Panc1 (cell line): ENCODE data around the gene CNDP1. TPM values are rescaled to one million over a fixed set of nuclear protein-coding genes. Genes with fewer than 3 reads are reported as not detected.

Source experiments
- ATAC-seq: fragments of 200-7000 bp; cut with Tn5 transposase; 2 replicates; pipeline ENCODE4 v1.9.1; 2020; ENCODE audit warnings: mild to moderate bottlenecking, moderate library complexity
- BruUV-seq: library from RNA; stranded (reverse); fragments of 400-500 nt; replicated peaks from 2 replicates; lab custom pipeline; 2021; lab: Mats Ljungman, UMichigan
- CTCF ChIA-PET: fragments of 300-600 bp; sonication (Branson Sonifier 250); formaldehyde crosslinking; loops from one replicate; lab custom pipeline; 2022; ENCODE audit warnings: antibody characterized with exemption; lab: Charles Lee
- POLR2A ChIA-PET: fragments of 300-600 bp; sonication (Branson Sonifier 250); formaldehyde crosslinking; loops from one replicate; lab custom pipeline; 2022; ENCODE audit warnings: antibody characterized with exemption; lab: Charles Lee
- DNase-seq: peaks from one replicate; pipeline ENCODE4 v3.0.0-alpha.2; 2010; ENCODE audit warnings: low read depth, low spot score
- H3K27ac ChIP-seq: 2 replicates; pipeline ENCODE4 v1.5.1; 2011; ENCODE audit warnings: mild to moderate bottlenecking, low read length, inconsistent platforms
- H3K27me3 ChIP-seq: fragments of 200-500 bp; sonication (Bioruptor generic); 2 replicates; pipeline ENCODE4 v1.6.0; 2014; ENCODE audit warnings: low read length, inconsistent platforms; ENCODE audit not compliant: control insufficient read depth, insufficient read depth
- H3K36me3 ChIP-seq: fragments of 200-500 bp; sonication (Bioruptor generic); 2 replicates; pipeline ENCODE4 v1.5.1; 2014; ENCODE audit warnings: inconsistent platforms, mild to moderate bottlenecking, low read length, moderate library complexity; ENCODE audit not compliant: control insufficient read depth, insufficient read depth
- H3K4me1 ChIP-seq: 2 replicates; pipeline ENCODE4 v1.5.1; 2011; ENCODE audit warnings: inconsistent platforms, mild to moderate bottlenecking, low read length, moderate library complexity; ENCODE audit not compliant: control insufficient read depth, insufficient read depth
- H3K4me3 ChIP-seq, 2 experiments: 2 replicates each; pipeline ENCODE4 v1.5.1; 2011 to 2012; ENCODE audit warnings: low read depth in 2 of 2, low read length in 2 of 2, mild to moderate bottlenecking in 2 of 2, inconsistent platforms in 1 of 2, moderate library complexity in 1 of 2
- H3K9me3 ChIP-seq: fragments of 200-500 bp; sonication (Bioruptor generic); 2 replicates; pipeline ENCODE4 v1.5.1; 2014; ENCODE audit warnings: low read depth, mild to moderate bottlenecking, inconsistent platforms, low read length, moderate library complexity; ENCODE audit not compliant: control insufficient read depth, insufficient read depth
- CTCF ChIP-seq: fragments of 450-650 bp; IDR thresholded peaks from 2 replicates; pipeline ENCODE4 v1.5.1; 2017; ENCODE audit warnings: mild to moderate bottlenecking
- POLR2AphosphoS5 ChIP-seq: IDR thresholded peaks from 2 replicates; pipeline ENCODE4 v1.6.1; 2012; ENCODE audit warnings: mild to moderate bottlenecking, low read depth, low read length, moderate library complexity
- REST ChIP-seq, 2 experiments: IDR thresholded peaks; 2 replicates each; pipeline ENCODE4 v1.6.1; 2011 to 2012; ENCODE audit warnings: low read depth in 2 of 2, control low read depth in 1 of 2, low read length in 1 of 2, mild to moderate bottlenecking in 1 of 2, moderate library complexity in 1 of 2; ENCODE audit not compliant: insufficient read depth in 1 of 2
- SIN3A ChIP-seq: IDR thresholded peaks from 2 replicates; pipeline ENCODE4 v1.6.1; 2012; ENCODE audit warnings: low read depth, mild to moderate bottlenecking, low read length, moderate library complexity, borderline replicate concordance; ENCODE audit not compliant: insufficient read depth
- TCF7L2 ChIP-seq: IDR thresholded peaks from 2 replicates; pipeline ENCODE4 v1.6.1; 2011; ENCODE audit warnings: mild to moderate bottlenecking, low read depth, low read length, inconsistent platforms
- in situ Hi-C: cut with HindIII; loops from 2 replicates; pipeline ENCODE4 v1.10.0; 2016; ENCODE audit warnings: low sequenced_read_pairs, low pct_unique_long_range_greater_than_20kb
- intact Hi-C: fragments of 100-400 bp; cut with micrococcal nuclease; formaldehyde crosslinking; loops from one replicate; pipeline ENCODE4 v1.10.0; 2022; ENCODE audit not compliant: unreplicated experiment
- total RNA-seq: library from RNA; stranded (reverse); gene quantifications from one replicate; pipeline ENCODE4 v1.2.1, GENCODE V29; 2021; ENCODE audit not compliant: unreplicated experiment

CNDP1 gene
- total RNA-seq, 1 experiment from 2014 or later: not detected

GRCh38 chr18:74517236-74517630 lies 17.1 kb upstream of the CNDP1 start:
- no TSS peak for BruUV-seq
- Histone ChIP-seq H3K9me3 (no peaks in the 10 kb centered on the region), H3K27me3 (no peaks in the 10 kb centered on the region), H3K27ac (no peak overlapping the region), H3K4me3 (no peak overlapping the region), H3K36me3 (peaks cover 4% of the 10 kb centered on the region; the same call in 1 of the 2 replicates), H3K4me1 (no peaks in the 10 kb centered on the region)
- POLR2A ChIA-PET: no interaction called here
- CTCF ChIA-PET: no interaction called here
- TF ChIP-seq CTCF (no peak), TCF7L2 (no peak), SIN3A (no peak), POLR2AphosphoS5 (no peak), REST (IDR thresholded peaks at IDR 0.05; ENCODE audit: insufficient read depth in 1 of 2, low read depth in 2 of 2, low read length in 1 of 2) (no peak)
- intact Hi-C loops: no loop called here
- in situ Hi-C loops: no loop called here
- DNase-seq (no peak), ATAC-seq (no peak)

GRCh38 chr18:74518456-74519295 lies 15.6 kb upstream of the CNDP1 start:
- Histone ChIP-seq H3K9me3 (no peaks in the 10 kb centered on the region), H3K4me1 (no peaks in the 10 kb centered on the region), H3K36me3 (peaks cover 4% of the 10 kb centered on the region; the same call in 1 of the 2 replicates), H3K27me3 (no peaks in the 10 kb centered on the region), H3K27ac (no peak overlapping the region), H3K4me3 (no peak overlapping the region)
- ATAC-seq: no peak
- no peak for DNase-seq
- intact Hi-C loops (no loop called here), in situ Hi-C loops (no loop called here)
- no TSS peak for BruUV-seq
- ChIA-PET CTCF (no interaction called here), POLR2A (no interaction called here)
- TF ChIP-seq SIN3A: no peak
- TF ChIP-seq REST (IDR thresholded peaks at IDR 0.05; ENCODE audit: insufficient read depth in 1 of 2, low read depth in 2 of 2, low read length in 1 of 2): no peak
- no peak for TF ChIP-seq POLR2AphosphoS5
- no peak for TF ChIP-seq TCF7L2
- TF ChIP-seq CTCF: no peak
